Ectodermal cell (in vitro differentiated cells): Measurements from ENCODE around the gene NFKB2. TPM values are rescaled to one million over a fixed set of nuclear protein-coding genes. Genes with fewer than 3 reads are reported as not detected.

Experiments used
- H3K27ac ChIP-seq: 2 replicates; pipeline ENCODE4 v1.7.0; 2013; ENCODE audit warnings: mild to moderate bottlenecking, low read depth, low read length; ENCODE audit not compliant: insufficient read depth, poor library complexity, severe bottlenecking
- H3K27me3 ChIP-seq: 2 replicates; pipeline ENCODE4 v1.7.0; 2013; ENCODE audit warnings: mild to moderate bottlenecking, low read length; ENCODE audit not compliant: insufficient read depth, control insufficient read depth, poor library complexity, severe bottlenecking
- H3K36me3 ChIP-seq: one replicate; pipeline ENCODE4 v1.7.0; 2013; ENCODE audit warnings: low read length; ENCODE audit not compliant: control insufficient read depth, insufficient read depth
- H3K4me1 ChIP-seq: one replicate; pipeline ENCODE4 v1.7.0; 2013; ENCODE audit warnings: low read length; ENCODE audit not compliant: control insufficient read depth, insufficient read depth
- H3K4me3 ChIP-seq: 2 replicates; pipeline ENCODE4 v1.7.0; 2013; ENCODE audit warnings: low read depth, low read length, control low read depth; ENCODE audit not compliant: insufficient read depth
- H3K9me3 ChIP-seq: 2 replicates; pipeline ENCODE4 v1.7.0; 2013; ENCODE audit warnings: mild to moderate bottlenecking, low read length, moderate library complexity; ENCODE audit not compliant: control insufficient read depth
- WGBS, 2 experiments: methylation state at CpG; one replicate each; pipeline ENCODE4 v1.1.7; 2013; ENCODE audit warnings: missing lambda C conversion rate in 2 of 2; 5-methylcytosine and 5-hydroxymethylcytosine counted together
- polyA plus RNA-seq, 4 experiments: library from polyadenylated mRNA; stranded (reverse); fragments of 50-300 nt; gene quantifications; one replicate each; pipeline ENCODE4 v1.2.3, GENCODE V29; 2013

NFKB2 gene
- polyA plus RNA-seq (2013, experiment 1 of 4), result 22.6 TPM
- 16.3 TPM for polyA plus RNA-seq (2013, experiment 2 of 4)
- 15.0 TPM for polyA plus RNA-seq (2013, experiment 3 of 4)
- 17.0 TPM for polyA plus RNA-seq (2013, experiment 4 of 4)

DNA sequence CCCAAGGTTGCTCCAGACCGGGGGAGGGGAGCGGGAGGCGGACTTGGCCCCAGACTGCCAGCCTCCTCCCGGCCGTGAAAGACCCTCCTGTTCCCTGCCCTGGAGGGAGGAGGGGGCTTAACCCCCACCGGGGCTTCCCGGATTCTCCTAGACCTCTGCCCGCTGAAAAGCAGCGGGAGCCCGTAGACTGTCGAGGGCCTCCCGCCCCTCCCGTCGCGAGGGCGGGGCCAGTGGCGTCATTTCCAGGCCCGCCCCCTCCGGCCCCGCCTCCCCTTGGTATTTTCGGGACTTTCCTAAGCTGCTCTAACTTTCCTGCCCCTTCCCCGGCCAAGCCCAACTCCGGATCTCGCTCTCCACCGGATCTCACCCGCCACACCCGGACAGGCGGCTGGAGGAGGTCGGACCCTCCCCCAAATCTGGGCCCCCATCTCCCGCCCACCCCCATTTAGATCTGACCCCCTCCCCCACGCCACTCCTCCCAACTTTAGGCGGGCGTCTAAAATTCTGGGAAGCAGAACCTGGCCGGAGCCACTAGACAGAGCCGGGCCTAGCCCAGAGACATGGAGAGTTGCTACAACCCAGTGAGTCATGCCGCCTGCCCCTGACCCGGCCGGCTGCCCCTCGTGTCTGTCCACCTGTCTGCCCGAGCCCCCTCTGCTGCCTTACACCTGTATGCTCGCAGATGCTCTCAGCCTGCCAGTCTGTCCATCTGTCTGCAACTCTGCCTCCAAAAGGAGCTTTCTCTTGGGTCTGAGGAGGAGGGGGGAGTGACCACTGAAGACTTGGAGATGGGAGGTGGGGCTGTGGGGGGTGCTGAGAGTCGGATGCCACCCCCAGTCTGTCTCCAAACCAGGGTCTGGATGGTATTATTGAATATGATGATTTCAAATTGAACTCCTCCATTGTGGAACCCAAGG, at the start of gene NFKB2:
TSS of gene NFKB2 (plus strand) at position 306 of the 917 bp plus-strand sequence. CDS start at position 561, 255 bp downstream.
- Histone ChIP-seq H3K4me1 (peaks cover 14% of the 10 kb centered on the region), H3K27me3 (peaks cover 42% of the 10 kb centered on the region), H3K9me3 (no peaks in the 10 kb centered on the region), H3K4me3 (peak within 1 kb of the TSS; percentile 71), H3K27ac (no peak within 1 kb of the TSS), H3K36me3 (no peaks in the 10 kb centered on the region)
- WGBS, 2 experiments, result 2% methylated on average over 41 of the region's 42 CpGs

DNA sequence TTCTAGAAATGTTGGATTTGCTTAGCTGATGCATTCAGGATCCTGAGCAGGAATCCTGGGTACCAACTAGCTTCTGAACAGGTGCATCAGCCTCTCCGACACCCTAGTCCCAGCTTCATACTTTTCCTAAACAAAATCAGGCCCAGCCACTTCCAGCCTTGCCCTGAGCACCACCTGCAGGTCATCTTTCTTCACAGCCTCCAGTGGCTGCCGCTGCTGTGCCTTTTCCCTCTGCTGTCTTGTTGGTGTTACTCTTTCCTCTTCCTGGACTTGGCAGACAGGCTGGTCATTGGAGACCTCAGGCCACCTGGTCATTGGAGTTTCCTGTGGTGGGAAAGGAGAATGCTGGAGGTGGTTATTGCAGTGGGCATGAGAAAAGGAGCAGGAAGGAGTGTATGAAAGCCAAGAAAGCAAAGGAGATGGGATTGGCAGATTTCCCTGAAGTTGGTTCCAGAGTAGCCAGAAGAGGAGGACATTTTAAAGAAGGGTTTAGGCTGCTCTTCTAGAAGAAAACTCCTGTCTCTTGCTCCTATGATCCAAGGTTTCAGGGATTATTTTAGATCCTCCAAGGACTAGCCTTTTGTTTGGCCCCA, 48.2 kb upstream of the NFKB2 start:
- H3K27me3 ChIP-seq, result peaks cover 8% of the 10 kb centered on the region
- H3K36me3 ChIP-seq, result no peaks in the 10 kb centered on the region
- H3K4me1 ChIP-seq, result peaks cover 7% of the 10 kb centered on the region
- H3K27ac ChIP-seq, result no peak overlapping the region
- H3K4me3 ChIP-seq, result no peak overlapping the region
- no peaks in the 10 kb centered on the region for H3K9me3 ChIP-seq
- WGBS, 2 experiments, result 61 to 65% methylated on average over 2 of the region's 2 CpGs

DNA sequence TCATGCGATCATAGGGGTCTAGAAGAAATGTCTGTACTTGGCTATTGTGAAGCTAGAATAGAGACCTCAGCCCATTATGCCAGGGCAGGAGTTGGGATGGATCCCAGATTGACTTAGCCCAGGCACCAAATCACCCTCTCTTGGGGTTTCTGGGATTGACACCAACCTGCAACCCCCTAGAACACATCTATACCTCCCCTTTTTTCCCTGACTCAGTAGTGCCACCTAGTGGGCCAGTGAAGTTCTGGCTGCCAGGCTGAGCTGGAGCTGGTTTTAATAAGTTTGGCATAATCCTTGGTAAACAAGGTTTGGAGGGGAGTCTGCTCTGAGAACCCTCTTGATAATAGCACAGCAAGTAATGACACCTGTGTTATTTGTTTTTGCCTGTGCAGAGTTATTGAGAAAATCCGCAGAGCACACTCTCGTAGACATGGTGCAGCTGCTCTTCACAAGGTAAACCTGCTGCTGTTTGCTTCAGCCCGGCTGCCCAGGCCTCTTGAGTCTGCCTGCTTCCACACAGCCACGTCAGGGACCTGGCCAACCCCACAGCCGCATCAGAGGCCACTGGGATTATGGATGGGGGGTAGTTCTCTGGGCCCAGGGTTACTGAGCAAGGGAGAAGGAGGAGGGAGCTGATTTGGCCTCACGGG, 43.3 kb upstream of the NFKB2 start:
- peaks cover 20% of the 10 kb centered on the region for H3K36me3 ChIP-seq
- H3K4me3 ChIP-seq, result no peak overlapping the region
- H3K4me1 ChIP-seq, result no peaks in the 10 kb centered on the region
- H3K27ac ChIP-seq, result no peak overlapping the region
- no peaks in the 10 kb centered on the region for H3K27me3 ChIP-seq
- WGBS, 2 experiments, result 86 to 88% methylated on average over 7 of the region's 7 CpGs
- no peaks in the 10 kb centered on the region for H3K9me3 ChIP-seq

DNA sequence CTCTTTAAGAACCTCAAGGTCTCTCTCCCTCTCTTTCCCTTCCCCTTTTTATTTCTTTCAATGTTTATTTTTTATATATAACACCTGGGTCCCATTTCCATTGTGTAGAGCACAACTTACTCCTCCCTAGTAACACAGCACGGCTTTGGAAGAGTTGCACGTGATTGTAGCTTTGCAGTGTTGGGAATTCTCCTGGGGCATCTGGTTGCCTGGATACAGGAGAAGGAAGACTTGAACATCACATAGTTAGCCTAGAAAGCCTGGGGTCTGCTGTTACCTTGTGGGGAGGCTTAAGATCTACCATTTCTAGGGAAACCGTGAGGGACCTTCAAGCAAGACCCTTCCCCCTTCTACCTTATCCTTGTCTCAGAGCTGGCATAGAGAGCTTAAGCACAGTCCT, 41.1 kb upstream of the NFKB2 start:
- Histone ChIP-seq H3K27ac (no peak overlapping the region), H3K4me3 (no peak overlapping the region), H3K36me3 (peaks cover 34% of the 10 kb centered on the region), H3K9me3 (no peaks in the 10 kb centered on the region), H3K27me3 (no peaks in the 10 kb centered on the region), H3K4me1 (no peaks in the 10 kb centered on the region)
- 97 to 98% methylated on average over 3 of the region's 3 CpGs for WGBS, 2 experiments

DNA sequence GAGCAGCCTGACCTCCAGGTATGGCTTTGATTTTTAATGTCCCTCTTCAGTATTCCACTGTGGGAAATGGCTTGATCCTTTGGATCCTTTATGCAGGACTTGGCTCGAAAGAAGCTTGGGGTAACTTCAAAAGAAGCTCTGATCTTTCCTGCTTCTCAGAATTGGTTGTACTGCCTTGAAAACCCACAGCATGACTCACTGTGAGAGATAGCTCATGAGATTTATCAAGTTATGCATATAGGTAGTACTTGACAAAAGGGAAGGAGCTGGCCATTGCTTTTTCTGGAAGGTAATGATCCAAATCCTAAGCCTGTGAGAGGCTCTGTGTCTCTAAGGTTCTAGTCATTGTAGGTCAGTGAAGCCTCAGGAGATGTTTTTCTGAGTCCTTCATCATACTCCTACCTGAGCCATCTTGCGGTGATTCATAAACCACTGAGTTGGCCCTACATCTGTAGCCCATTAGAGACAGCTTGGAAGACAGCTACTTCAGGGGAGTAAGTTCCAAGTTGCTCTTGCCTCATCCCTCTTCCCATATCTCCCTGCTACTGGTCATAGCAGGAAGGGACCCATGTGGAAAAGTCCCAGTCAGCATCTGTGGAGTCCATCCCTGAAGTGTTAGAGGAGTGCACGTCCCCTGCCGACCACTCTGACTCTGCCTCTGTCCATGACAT, 36.7 kb upstream of the NFKB2 start:
- no peak overlapping the region for H3K4me3 ChIP-seq
- no peak overlapping the region for H3K27ac ChIP-seq
- 94 to 98% methylated on average over 4 of the region's 4 CpGs for WGBS, 2 experiments
- no peaks in the 10 kb centered on the region for H3K9me3 ChIP-seq
- peaks cover 39% of the 10 kb centered on the region for H3K36me3 ChIP-seq
- no peaks in the 10 kb centered on the region for H3K4me1 ChIP-seq
- no peaks in the 10 kb centered on the region for H3K27me3 ChIP-seq

DNA sequence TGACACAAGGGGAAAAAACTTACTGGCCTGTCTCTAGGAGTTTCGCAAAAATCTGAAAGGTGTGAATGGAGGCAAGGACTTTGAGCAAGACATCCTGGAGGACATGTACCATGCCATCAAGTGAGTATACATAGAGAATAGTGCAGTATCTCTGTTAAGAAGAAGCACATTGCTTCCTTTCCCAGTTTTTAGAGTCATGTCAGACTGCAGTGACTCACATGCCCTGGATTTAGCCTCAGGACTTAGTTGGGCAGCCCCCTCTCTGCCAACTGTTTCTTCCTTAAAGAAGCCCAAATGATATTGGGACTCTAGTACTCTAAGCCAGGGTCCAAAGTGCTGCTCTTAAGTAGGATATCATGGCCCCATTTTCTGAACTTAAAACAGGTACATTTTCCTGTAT, 28.1 kb upstream of the NFKB2 start:
- Histone ChIP-seq H3K27ac (no peak overlapping the region), H3K9me3 (no peaks in the 10 kb centered on the region), H3K36me3 (peaks cover 52% of the 10 kb centered on the region), H3K4me3 (no peak overlapping the region), H3K27me3 (no peaks in the 10 kb centered on the region), H3K4me1 (no peaks in the 10 kb centered on the region)
- 93 to 94% methylated on average over 1 of the region's 1 CpG for WGBS, 2 experiments

DNA sequence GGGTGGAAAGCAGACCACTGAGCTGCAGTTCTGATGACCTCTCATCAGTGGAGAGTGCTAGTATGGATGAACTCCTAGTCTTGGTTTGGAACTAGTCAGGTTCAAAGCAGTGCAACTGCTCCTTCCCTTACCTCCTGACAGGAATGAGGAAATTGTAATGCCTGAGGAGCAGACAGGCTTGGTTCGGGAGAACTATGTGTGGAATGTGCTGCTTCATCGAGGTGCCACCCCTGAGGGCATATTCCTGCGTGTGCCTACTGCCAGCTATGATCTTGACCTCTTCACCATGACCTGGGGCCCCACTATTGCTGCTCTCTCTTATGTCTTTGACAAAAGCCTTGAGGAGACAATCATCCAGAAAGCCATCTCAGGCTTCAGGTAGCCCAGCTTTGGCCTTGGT, 27.4 kb upstream of the NFKB2 start:
- no peaks in the 10 kb centered on the region for H3K4me1 ChIP-seq
- no peaks in the 10 kb centered on the region for H3K27me3 ChIP-seq
- H3K9me3 ChIP-seq, result no peaks in the 10 kb centered on the region
- WGBS, 2 experiments, result 91 to 92% methylated on average over 3 of the region's 3 CpGs
- no peak overlapping the region for H3K4me3 ChIP-seq
- peaks cover 52% of the 10 kb centered on the region for H3K36me3 ChIP-seq
- no peak overlapping the region for H3K27ac ChIP-seq

DNA sequence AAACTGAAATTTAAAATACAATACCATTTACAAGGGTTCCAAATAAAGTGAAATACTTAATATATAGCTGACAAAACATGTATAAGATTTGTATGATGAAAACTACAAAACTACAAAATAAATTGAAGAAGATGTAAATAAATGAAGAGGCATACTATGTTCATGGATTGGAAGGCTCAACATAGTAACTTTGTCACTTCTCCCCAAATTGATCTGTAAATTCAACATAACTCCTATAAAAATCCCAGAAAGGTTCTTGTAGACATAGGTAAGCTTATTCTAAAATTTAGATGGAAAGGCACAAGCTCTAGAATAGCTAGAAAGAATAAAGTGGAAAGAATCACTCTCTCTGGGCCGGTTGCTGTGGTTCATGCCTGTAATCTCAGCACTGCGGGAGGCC, 24.2 kb upstream of the NFKB2 start:
- Histone ChIP-seq H3K27ac (no peak overlapping the region), H3K9me3 (no peaks in the 10 kb centered on the region), H3K4me3 (no peak overlapping the region), H3K4me1 (no peaks in the 10 kb centered on the region), H3K36me3 (peaks cover 48% of the 10 kb centered on the region), H3K27me3 (no peaks in the 10 kb centered on the region)
- 93 to 96% methylated on average over 2 of the region's 2 CpGs for WGBS, 2 experiments

DNA sequence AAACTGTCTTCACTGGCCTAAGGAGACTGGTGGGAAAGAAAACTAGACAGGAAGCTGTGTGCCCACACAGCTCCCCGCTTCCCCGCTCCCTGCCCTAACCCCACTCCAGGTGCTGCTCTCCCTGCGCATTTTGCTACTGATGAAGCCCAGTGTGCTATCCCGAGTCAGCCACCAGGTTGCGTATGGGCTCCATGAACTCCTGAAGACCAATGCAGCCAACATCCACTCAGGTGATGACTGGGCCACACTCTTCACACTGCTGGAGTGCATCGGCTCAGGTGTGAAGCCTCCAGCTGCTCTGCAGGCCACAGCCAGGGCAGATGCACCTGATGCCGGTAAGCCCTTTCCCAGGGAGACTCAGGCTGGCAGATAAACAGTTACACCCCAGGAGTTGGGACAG, 20.3 kb upstream of the NFKB2 start:
- Histone ChIP-seq H3K27me3 (no peaks in the 10 kb centered on the region), H3K4me3 (no peak overlapping the region), H3K27ac (no peak overlapping the region), H3K36me3 (peaks cover 29% of the 10 kb centered on the region), H3K4me1 (no peaks in the 10 kb centered on the region), H3K9me3 (no peaks in the 10 kb centered on the region)
- WGBS, 2 experiments, result 93% methylated on average over 7 of the region's 7 CpGs
